Astrocyte (in vitro differentiated cells and primary cell): ENCODE results near the gene CCSER1.

Experiments
- CTCF ChIP-seq: IDR thresholded peaks from 2 replicates; pipeline ENCODE4 v1.5.1; 2011; ENCODE audit warnings: low read depth, mild to moderate bottlenecking, inconsistent platforms, low read length, moderate library complexity; ENCODE audit not compliant: insufficient read depth
- EZH2 ChIP-seq: IDR thresholded peaks from 2 replicates; pipeline ENCODE4 v1.6.1; 2012; ENCODE audit warnings: mild to moderate bottlenecking, low read length, inconsistent platforms; ENCODE audit not compliant: insufficient read depth

GRCh38 chr4:91325495-91325894 lies 1198.3 kb downstream of the CCSER1 start:
- TF ChIP-seq CTCF = no peak
- TF ChIP-seq EZH2 = no peak
